Neural cell (in vitro differentiated cells): Measurements from ENCODE around the gene OR10J4. TPM values are rescaled to one million over a fixed set of nuclear protein-coding genes. Genes with fewer than 3 reads are reported as not detected.

Experiments used
- H2AFZ ChIP-seq: fragments of 200-600, 300-800 bp; sonication (generic), shearing (Covaris generic); 2 replicates; pipeline ENCODE4 v1.6.0; 2014; ENCODE audit warnings: low read depth, mild to moderate bottlenecking, antibody characterized with exemption, low read length, moderate library complexity
- H3F3A ChIP-seq: fragments of 200-600 bp; shearing (Covaris generic); 2 replicates; pipeline ENCODE4 v1.6.1; 2016; ENCODE audit warnings: mild to moderate bottlenecking, moderate library complexity, mixed read lengths, antibody characterized with exemption, low read length; ENCODE audit not compliant: insufficient read depth, poor library complexity, severe bottlenecking
- H3K27ac ChIP-seq: fragments of 200-600, 300-800 bp; sonication (generic), shearing (Covaris generic); 2 replicates; pipeline ENCODE4 v1.5.1; 2014; ENCODE audit warnings: mild to moderate bottlenecking, low read length, moderate library complexity
- H3K27me3 ChIP-seq: fragments of 300-800, 200-600 bp; sonication (generic), shearing (Covaris generic); 2 replicates; pipeline ENCODE4 v1.6.0; 2014; ENCODE audit warnings: mild to moderate bottlenecking, low read depth, low read length, moderate library complexity; ENCODE audit not compliant: insufficient read depth
- H3K36me3 ChIP-seq: fragments of 300-800, 200-600 bp; sonication (generic), shearing (Covaris generic); 2 replicates; pipeline ENCODE4 v1.5.1; 2014; ENCODE audit warnings: mild to moderate bottlenecking, antibody characterized with exemption, low read length, moderate library complexity; ENCODE audit not compliant: insufficient read depth
- H3K4me2 ChIP-seq: fragments of 300-800, 200-600 bp; sonication (generic), shearing (Covaris generic); 2 replicates; pipeline ENCODE4 v1.6.0; 2014; ENCODE audit warnings: mild to moderate bottlenecking, low read length
- H3K4me3 ChIP-seq: fragments of 300-800, 200-600 bp; sonication (generic), shearing (Covaris generic); 2 replicates; pipeline ENCODE4 v1.5.1; 2014; ENCODE audit warnings: mild to moderate bottlenecking, low read length, moderate library complexity
- H3K79me2 ChIP-seq: fragments of 200-600 bp; shearing (Covaris generic); replicated peaks from 2 replicates; pipeline ENCODE4 v1.6.0; 2014; ENCODE audit warnings: mild to moderate bottlenecking, low read length, moderate library complexity; ENCODE audit not compliant: insufficient read depth
- H3K9ac ChIP-seq: fragments of 300-800, 200-600 bp; sonication (generic), shearing (Covaris generic); 2 replicates; pipeline ENCODE4 v1.6.1; 2016; ENCODE audit warnings: mild to moderate bottlenecking, low read length, mixed read lengths
- H3K9me2 ChIP-seq: fragments of 200-600 bp; shearing (Covaris generic); 2 replicates; pipeline ENCODE4 v1.6.1; 2016; ENCODE audit warnings: mild to moderate bottlenecking, low read length, mixed read lengths; ENCODE audit not compliant: insufficient read depth
- H3K9me3 ChIP-seq: fragments of 200-600, 300-800 bp; sonication (generic), shearing (Covaris generic); 2 replicates; pipeline ENCODE4 v1.6.1; 2016; ENCODE audit warnings: mild to moderate bottlenecking, mixed run types, low read length, moderate library complexity, mixed read lengths
- H4K20me1 ChIP-seq: fragments of 200-600 bp; shearing (Covaris generic); 2 replicates; pipeline ENCODE4 v1.6.1; 2016; ENCODE audit warnings: mild to moderate bottlenecking, mixed run types; ENCODE audit not compliant: insufficient read depth
- EP300 ChIP-seq: fragments of 450-650 bp; conservative IDR thresholded peaks from 2 replicates; pipeline ENCODE4 v1.6.1; 2014; ENCODE audit warnings: antibody characterized with exemption, mild to moderate bottlenecking, moderate library complexity; ENCODE audit not compliant: poor library complexity, severe bottlenecking
- EZH2 ChIP-seq: fragments of 200-600, 300-800 bp; shearing (Covaris generic), sonication (generic); IDR thresholded peaks from 2 replicates; pipeline ENCODE4 v1.6.1; 2014; ENCODE audit warnings: antibody characterized with exemption, low read length, borderline replicate concordance, mild to moderate bottlenecking; ENCODE audit not compliant: insufficient read depth, poor library complexity, severe bottlenecking
- MXI1 ChIP-seq: fragments of 450-650 bp; conservative IDR thresholded peaks from 2 replicates; pipeline ENCODE4 v1.6.1; 2014; ENCODE audit warnings: antibody characterized with exemption, mild to moderate bottlenecking; ENCODE audit not compliant: poor library complexity, severe bottlenecking
- POLR2AphosphoS5 ChIP-seq: IDR thresholded peaks from 2 replicates; pipeline ENCODE4 v1.6.1; 2012
- RAD21 ChIP-seq: fragments of 450-650 bp; conservative IDR thresholded peaks from 2 replicates; pipeline ENCODE4 v1.6.1; 2014; ENCODE audit warnings: antibody characterized with exemption, mild to moderate bottlenecking, moderate library complexity
- SMC3 ChIP-seq: fragments of 450-650 bp; conservative IDR thresholded peaks from 2 replicates; pipeline ENCODE4 v1.6.1; 2014; ENCODE audit warnings: antibody characterized with exemption, mild to moderate bottlenecking, moderate library complexity; ENCODE audit not compliant: poor library complexity
- TAF1 ChIP-seq: IDR thresholded peaks from 2 replicates; pipeline ENCODE4 v1.6.1; 2012; ENCODE audit warnings: low read depth
- polyA plus RNA-seq: library from polyadenylated mRNA; depleted of rRNA; stranded (reverse); fragments of >200 nt; gene quantifications from 2 replicates; pipeline ENCODE4 v1.2.3, GENCODE V29; 2014
- TF ChIP-seq, protein P1 (sequence below): fragments of 450-650 bp; IDR thresholded peaks from 2 replicates; pipeline ENCODE4 v1.5.1; 2014; ENCODE audit warnings: antibody characterized with exemption, mild to moderate bottlenecking, moderate library complexity; ENCODE audit not compliant: poor library complexity, severe bottlenecking
- TF ChIP-seq, protein P2 (sequence below): IDR thresholded peaks from 2 replicates; pipeline ENCODE4 v1.6.1; 2012; ENCODE audit warnings: borderline replicate concordance

Gene OR10J4
- polyA plus RNA-seq, 1 donor from 2014 or later = not detected

DNA sequence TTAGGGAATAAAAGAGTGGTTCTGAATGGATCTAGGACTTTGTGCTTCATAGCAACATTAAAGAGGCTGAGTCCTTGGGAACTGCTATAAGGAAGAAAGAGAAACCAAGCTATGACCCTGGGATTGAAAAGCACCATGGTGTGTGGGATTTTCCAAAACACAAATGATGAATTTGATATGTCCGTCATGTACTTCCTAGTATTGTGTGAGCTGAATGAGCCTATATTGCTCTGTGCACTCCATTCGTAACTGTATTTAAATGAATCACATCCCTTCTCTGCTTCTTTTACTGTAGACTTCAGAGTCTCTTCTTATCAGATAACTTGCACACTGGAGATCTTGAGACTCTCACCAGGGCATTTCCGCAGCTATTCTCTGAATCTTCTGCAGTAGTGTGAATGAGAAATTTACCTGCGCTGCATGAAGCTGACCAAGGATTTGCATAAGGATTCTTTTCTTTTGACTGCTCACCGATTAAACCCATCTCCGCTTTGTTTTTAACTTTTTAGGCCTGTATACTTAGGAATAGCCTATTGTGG lies 23.1 kb upstream of the OR10J4 start:
- no peaks in the 10 kb centered on the region for H3K9me2 ChIP-seq
- no peaks in the 10 kb centered on the region for H3F3A ChIP-seq
- H3K27me3 ChIP-seq = no peaks in the 10 kb centered on the region
- H3K79me2 ChIP-seq = no peaks in the 10 kb centered on the region
- no peak overlapping the region for H3K4me2 ChIP-seq
- TF ChIP-seq EZH2 (no peak), EP300 (no peak), TAF1 (no peak), RAD21 (no peak), SMC3 (no peak), POLR2AphosphoS5 (no peak), MXI1 (no peak)
- TF ChIP-seq, protein P1, sequence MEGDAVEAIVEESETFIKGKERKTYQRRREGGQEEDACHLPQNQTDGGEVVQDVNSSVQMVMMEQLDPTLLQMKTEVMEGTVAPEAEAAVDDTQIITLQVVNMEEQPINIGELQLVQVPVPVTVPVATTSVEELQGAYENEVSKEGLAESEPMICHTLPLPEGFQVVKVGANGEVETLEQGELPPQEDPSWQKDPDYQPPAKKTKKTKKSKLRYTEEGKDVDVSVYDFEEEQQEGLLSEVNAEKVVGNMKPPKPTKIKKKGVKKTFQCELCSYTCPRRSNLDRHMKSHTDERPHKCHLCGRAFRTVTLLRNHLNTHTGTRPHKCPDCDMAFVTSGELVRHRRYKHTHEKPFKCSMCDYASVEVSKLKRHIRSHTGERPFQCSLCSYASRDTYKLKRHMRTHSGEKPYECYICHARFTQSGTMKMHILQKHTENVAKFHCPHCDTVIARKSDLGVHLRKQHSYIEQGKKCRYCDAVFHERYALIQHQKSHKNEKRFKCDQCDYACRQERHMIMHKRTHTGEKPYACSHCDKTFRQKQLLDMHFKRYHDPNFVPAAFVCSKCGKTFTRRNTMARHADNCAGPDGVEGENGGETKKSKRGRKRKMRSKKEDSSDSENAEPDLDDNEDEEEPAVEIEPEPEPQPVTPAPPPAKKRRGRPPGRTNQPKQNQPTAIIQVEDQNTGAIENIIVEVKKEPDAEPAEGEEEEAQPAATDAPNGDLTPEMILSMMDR = no peak
- TF ChIP-seq, protein P2, sequence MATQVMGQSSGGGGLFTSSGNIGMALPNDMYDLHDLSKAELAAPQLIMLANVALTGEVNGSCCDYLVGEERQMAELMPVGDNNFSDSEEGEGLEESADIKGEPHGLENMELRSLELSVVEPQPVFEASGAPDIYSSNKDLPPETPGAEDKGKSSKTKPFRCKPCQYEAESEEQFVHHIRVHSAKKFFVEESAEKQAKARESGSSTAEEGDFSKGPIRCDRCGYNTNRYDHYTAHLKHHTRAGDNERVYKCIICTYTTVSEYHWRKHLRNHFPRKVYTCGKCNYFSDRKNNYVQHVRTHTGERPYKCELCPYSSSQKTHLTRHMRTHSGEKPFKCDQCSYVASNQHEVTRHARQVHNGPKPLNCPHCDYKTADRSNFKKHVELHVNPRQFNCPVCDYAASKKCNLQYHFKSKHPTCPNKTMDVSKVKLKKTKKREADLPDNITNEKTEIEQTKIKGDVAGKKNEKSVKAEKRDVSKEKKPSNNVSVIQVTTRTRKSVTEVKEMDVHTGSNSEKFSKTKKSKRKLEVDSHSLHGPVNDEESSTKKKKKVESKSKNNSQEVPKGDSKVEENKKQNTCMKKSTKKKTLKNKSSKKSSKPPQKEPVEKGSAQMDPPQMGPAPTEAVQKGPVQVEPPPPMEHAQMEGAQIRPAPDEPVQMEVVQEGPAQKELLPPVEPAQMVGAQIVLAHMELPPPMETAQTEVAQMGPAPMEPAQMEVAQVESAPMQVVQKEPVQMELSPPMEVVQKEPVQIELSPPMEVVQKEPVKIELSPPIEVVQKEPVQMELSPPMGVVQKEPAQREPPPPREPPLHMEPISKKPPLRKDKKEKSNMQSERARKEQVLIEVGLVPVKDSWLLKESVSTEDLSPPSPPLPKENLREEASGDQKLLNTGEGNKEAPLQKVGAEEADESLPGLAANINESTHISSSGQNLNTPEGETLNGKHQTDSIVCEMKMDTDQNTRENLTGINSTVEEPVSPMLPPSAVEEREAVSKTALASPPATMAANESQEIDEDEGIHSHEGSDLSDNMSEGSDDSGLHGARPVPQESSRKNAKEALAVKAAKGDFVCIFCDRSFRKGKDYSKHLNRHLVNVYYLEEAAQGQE = no peak
- H4K20me1 ChIP-seq = no peaks in the 10 kb centered on the region
- H2AFZ ChIP-seq = no peak overlapping the region
- no peaks in the 10 kb centered on the region for H3K36me3 ChIP-seq
- no peaks in the 10 kb centered on the region for H3K9me3 ChIP-seq
- H3K9ac ChIP-seq = no peak overlapping the region
- no peak overlapping the region for H3K4me3 ChIP-seq
- H3K27ac ChIP-seq = no peak overlapping the region

DNA sequence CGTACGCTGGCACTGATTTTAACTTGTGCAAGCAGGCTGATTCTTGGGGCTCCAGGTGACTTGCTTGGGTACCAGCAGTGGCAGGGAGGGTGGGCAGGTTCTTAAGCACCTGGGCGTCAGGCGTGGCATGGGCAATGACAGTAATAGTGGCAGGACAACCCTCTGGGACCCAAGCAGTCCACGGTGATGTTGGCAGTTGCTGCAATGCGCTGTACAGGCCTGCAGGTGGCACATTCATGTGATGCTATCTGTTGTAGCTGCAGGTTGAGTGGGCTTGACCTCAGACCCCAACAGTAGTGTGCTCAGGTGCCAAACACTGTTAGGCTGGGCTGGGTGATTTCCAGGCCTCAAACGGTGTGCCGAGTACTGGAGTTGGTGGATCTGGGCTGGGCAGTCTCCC lies 10.2 kb upstream of the OR10J4 start:
- H2AFZ ChIP-seq = no peak overlapping the region
- H3K27me3 ChIP-seq = no peaks in the 10 kb centered on the region
- H3K36me3 ChIP-seq = no peaks in the 10 kb centered on the region
- H3K4me3 ChIP-seq = no peak overlapping the region
- H3K9me2 ChIP-seq = no peaks in the 10 kb centered on the region
- H3K27ac ChIP-seq = no peak overlapping the region
- H3K9me3 ChIP-seq = no peaks in the 10 kb centered on the region
- TF ChIP-seq MXI1 (no peak), POLR2AphosphoS5 (no peak), EP300 (no peak), SMC3 (no peak), TAF1 (no peak), EZH2 (no peak), RAD21 (no peak)
- TF ChIP-seq, protein P1 = no peak
- TF ChIP-seq, protein P2 = no peak
- H3K9ac ChIP-seq = no peak overlapping the region
- H3K4me2 ChIP-seq = no peak overlapping the region
- no peaks in the 10 kb centered on the region for H4K20me1 ChIP-seq
- H3K79me2 ChIP-seq = no peaks in the 10 kb centered on the region
- H3F3A ChIP-seq = no peaks in the 10 kb centered on the region
